Gastroesophageal sphincter (tissue), 3 donors: Measurements from ENCODE around the gene MED28.
"Not testable (repeated sequence)": the region's sequence is repeated elsewhere in the genome, so short reads cannot be mapped to it uniquely, and the experiment has no call there.

Experiments
- EP300 ChIP-seq: sonication (generic); formaldehyde crosslinking; IDR thresholded peaks from one replicate; pipeline ENCODE4 v1.6.1; 2017; ENCODE audit warnings: antibody characterized with exemption, mild to moderate bottlenecking
- POLR2A ChIP-seq, 2 donors: fragments of 450-650 bp; IDR thresholded peaks; one replicate each; pipeline ENCODE4 v1.6.1; 2017; ENCODE audit warnings: antibody characterized with exemption in 2 of 2, mild to moderate bottlenecking in 2 of 2, moderate library complexity in 1 of 2
- POLR2AphosphoS5 ChIP-seq: sonication (generic); formaldehyde crosslinking; IDR thresholded peaks from one replicate; pipeline ENCODE4 v1.6.1; 2017; ENCODE audit warnings: antibody characterized with exemption
- TF ChIP-seq, protein P1 (sequence below), 4 experiments: fragments of 200-600 bp in 2 of 4; fragments of 450-650 bp in 2 of 4; sonication (generic) in 1 of 4; IDR thresholded peaks; one replicate each; pipeline ENCODE4 v1.5.1; 2017 to 2019; ENCODE audit warnings: antibody characterized with exemption in 4 of 4, mild to moderate bottlenecking in 2 of 4, moderate library complexity in 2 of 4

DNA sequence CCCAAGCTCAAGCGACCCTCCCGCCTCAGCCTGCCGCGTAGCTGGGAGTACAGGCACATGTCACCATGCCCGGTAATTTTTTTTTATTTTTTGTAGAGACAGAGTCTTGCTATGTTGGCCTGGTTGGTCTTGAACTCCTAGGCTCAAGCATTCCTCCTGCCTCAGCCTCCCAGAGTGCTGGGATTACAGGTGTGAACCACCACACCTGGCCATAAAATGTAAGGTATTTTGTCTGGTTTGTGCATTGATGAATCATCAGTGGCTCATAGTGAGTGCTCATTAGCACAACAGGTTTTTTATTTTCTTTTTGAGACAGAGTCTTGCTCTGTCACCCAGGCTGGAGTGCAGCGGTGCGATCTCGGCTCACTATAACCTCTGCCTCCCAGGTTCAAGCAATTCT, 44.8 kb downstream of the MED28 start:
- TF ChIP-seq, protein P1, sequence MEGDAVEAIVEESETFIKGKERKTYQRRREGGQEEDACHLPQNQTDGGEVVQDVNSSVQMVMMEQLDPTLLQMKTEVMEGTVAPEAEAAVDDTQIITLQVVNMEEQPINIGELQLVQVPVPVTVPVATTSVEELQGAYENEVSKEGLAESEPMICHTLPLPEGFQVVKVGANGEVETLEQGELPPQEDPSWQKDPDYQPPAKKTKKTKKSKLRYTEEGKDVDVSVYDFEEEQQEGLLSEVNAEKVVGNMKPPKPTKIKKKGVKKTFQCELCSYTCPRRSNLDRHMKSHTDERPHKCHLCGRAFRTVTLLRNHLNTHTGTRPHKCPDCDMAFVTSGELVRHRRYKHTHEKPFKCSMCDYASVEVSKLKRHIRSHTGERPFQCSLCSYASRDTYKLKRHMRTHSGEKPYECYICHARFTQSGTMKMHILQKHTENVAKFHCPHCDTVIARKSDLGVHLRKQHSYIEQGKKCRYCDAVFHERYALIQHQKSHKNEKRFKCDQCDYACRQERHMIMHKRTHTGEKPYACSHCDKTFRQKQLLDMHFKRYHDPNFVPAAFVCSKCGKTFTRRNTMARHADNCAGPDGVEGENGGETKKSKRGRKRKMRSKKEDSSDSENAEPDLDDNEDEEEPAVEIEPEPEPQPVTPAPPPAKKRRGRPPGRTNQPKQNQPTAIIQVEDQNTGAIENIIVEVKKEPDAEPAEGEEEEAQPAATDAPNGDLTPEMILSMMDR (IDR thresholded peaks at IDR 0.05): not testable (repeated sequence)
- not testable (repeated sequence) for TF ChIP-seq EP300; POLR2AphosphoS5; POLR2A (IDR thresholded peaks at IDR 0.05)
